ENCODE results near the gene RBM4. TPM values are rescaled to one million over a fixed set of nuclear protein-coding genes. Genes with fewer than 3 reads are reported as not detected.

RBM4 gene
- total and polyA plus RNA-seq, 2 of the 13 experiments (the other 11 are each of a cell fraction or from before 2014, with no cell fraction given), result 126 to 136 TPM

- Histone ChIP-seq H2AFZ (ENCODE audit: low read length) (no peak overlapping the region), H3K9ac (ENCODE audit: insufficient read depth, low read depth, low read length) (no peak overlapping the region), H3K4me3 (replicated peaks in 1 of 3; ENCODE audit: insufficient read depth in 1 of 3, low read depth in 2 of 3, low read length in 3 of 3) (no peak overlapping the region), H3K4me2 (ENCODE audit: low read depth, low read length) (no peak overlapping the region), H3K36me3 (replicated peaks in 1 of 2; ENCODE audit: control insufficient read depth in 1 of 2, insufficient read depth in 2 of 2, low read length in 2 of 2) (no peaks in the 10 kb centered on the region), H3K4me1 (ENCODE audit: insufficient read depth, low read length) (no peaks in the 10 kb centered on the region), H3K27ac (ENCODE audit: extremely low read length, insufficient read depth, low read length) (no peak overlapping the region), H3K79me2 (ENCODE audit: insufficient read depth, low read length) (no peaks in the 10 kb centered on the region), H3K27me3 (ENCODE audit: control insufficient read depth in 1 of 2, insufficient read depth in 2 of 2, low read length in 2 of 2) (no peaks in the 10 kb centered on the region), H4K20me1 (ENCODE audit: insufficient read depth, low read length) (no peaks in the 10 kb centered on the region), H3K9me3 (ENCODE audit: low read length) (no peaks in the 10 kb centered on the region)
- intact Hi-C loops (cut with micrococcal nuclease; ENCODE audit: unreplicated experiment) (loop anchor here (1.0 to 2.0 kb wide), 2 partner anchors 141 to 283 kb away; no protein-coding TSS in a partner anchor), in situ Hi-C loops (cut with HindIII; ENCODE audit: extremely low pct_ligation_motif_present, low pct_unique_long_range_greater_than_20kb) (loop anchor here (5.0 to 10.0 kb wide), 3 partner anchors 139 to 289 kb away; partner anchors contain the start of gene C11orf86)
- CTCF ChIA-PET (ENCODE audit: low intra/inter-chr PET ratio, low total read pairs), result interaction anchor here (1.3 to 2.5 kb wide), 3 partner anchors 114 to 145 kb away, joined by 4 to 84 read pairs (median 5); no protein-coding TSS in a partner anchor
- 91% methylated on average over 15 of the region's 15 CpGs for WGBS (ENCODE audit: low lambda C conversion rate)
- TF ChIP-seq YY1 (IDR thresholded peaks at IDR 0.05; ENCODE audit: insufficient read depth, insufficient replicate concordance, low read depth, low read length) (no peak), PRMT3 (CRISPR knock-in tag; IDR thresholded peaks at IDR 0.05; ENCODE audit: borderline replicate concordance, low read depth) (no peak), MIER2 (CRISPR knock-in tag; IDR thresholded peaks at IDR 0.05) (no peak), HDAC1 (CRISPR knock-in tag; IDR thresholded peaks at IDR 0.05) (no peak), ZNF451 (CRISPR knock-in tag; IDR thresholded peaks at IDR 0.05) (no peak), FOXA3 (CRISPR knock-in tag; IDR thresholded peaks at IDR 0.05) (no peak), NR2C2 (CRISPR knock-in tag; IDR thresholded peaks at IDR 0.05; ENCODE audit: borderline replicate concordance) (no peak), ZNF615 (CRISPR knock-in tag; IDR thresholded peaks at IDR 0.05; ENCODE audit: borderline replicate concordance) (no peak), ZNF788 (CRISPR knock-in tag; IDR thresholded peaks at IDR 0.05; ENCODE audit: borderline replicate concordance) (no peak), ZBTB25 (CRISPR knock-in tag; IDR thresholded peaks at IDR 0.05) (no peak), ZNF766 (CRISPR knock-in tag; IDR thresholded peaks at IDR 0.05; ENCODE audit: borderline replicate concordance) (no peak), NFIB (CRISPR knock-in tag; IDR thresholded peaks at IDR 0.05; ENCODE audit: borderline replicate concordance) (no peak), EZH2 (conservative IDR thresholded peaks at IDR 0.05; ENCODE audit: low read depth, low read length) (no peak)
- DNase-seq (ENCODE audit: low spot score), result no peak
- POLR2A ChIA-PET, result no interaction called here
- BruUV-seq (replicated peaks), result no TSS peak
- no peak for FAIRE-seq
- ATAC-seq, result no peak
These were observed 55.0 kb downstream of the RBM4 start for GRCh38 chr11:66693356-66694055.

Measured in HepG2 (cell line).